Measurements from ENCODE around the gene DDX42. TPM values are rescaled to one million over a fixed set of nuclear protein-coding genes. Genes with fewer than 3 reads are reported as not detected.

The DDX42 gene
- total RNA-seq, 1 experiment from 2014 or later = 184 TPM

GRCh38 chr17:63832014-63832413 lies 58.0 kb downstream of the DDX42 start:
- Histone ChIP-seq H4K5ac (ENCODE audit: insufficient read length, low read depth, low read length) (no peak overlapping the region), H3K4me2 (ENCODE audit: insufficient read depth, insufficient read length, low read length) (no peak overlapping the region), H3K4me1 (ENCODE audit: insufficient read depth, low read length) (no peaks in the 10 kb centered on the region), H2BK20ac (ENCODE audit: low read depth, low read length, poor library complexity, severe bottlenecking) (no peak overlapping the region), H3K56ac (ENCODE audit: insufficient read length, low read depth, low read length) (no peak overlapping the region), H2BK5ac (ENCODE audit: insufficient read length, low read length) (no peak overlapping the region), H4K20me1 (ENCODE audit: control insufficient read depth, insufficient read depth, insufficient read length) (peaks cover 2% of the 10 kb centered on the region), H2BK15ac (ENCODE audit: low read depth, low read length) (no peak overlapping the region), H3K27ac (ENCODE audit: insufficient read length, low read depth, low read length) (no peak overlapping the region), H2AK5ac (ENCODE audit: insufficient read length, low read length) (no peak overlapping the region), H2BK120ac (ENCODE audit: low read depth, low read length, poor library complexity, severe bottlenecking) (no peak overlapping the region), H3K23me2 (ENCODE audit: insufficient read length, low read depth, low read length, poor library complexity, severe bottlenecking) (peaks cover 6% of the 10 kb centered on the region), H4K91ac (ENCODE audit: insufficient read length, low read depth, low read length) (no peak overlapping the region), H3K4ac (ENCODE audit: low read depth, low read length) (no peak overlapping the region), H3K9ac (ENCODE audit: extremely low read depth, insufficient read length, low read length) (no peak overlapping the region), H3K18ac (ENCODE audit: insufficient read length, low read depth, low read length) (no peak overlapping the region), H3K79me1 (ENCODE audit: insufficient read depth, low read depth, low read length, poor library complexity, severe bottlenecking) (peaks cover 3% of the 10 kb centered on the region), H3T11ph (ENCODE audit: low read length) (no peak overlapping the region), H3K79me2 (ENCODE audit: insufficient read depth, low read length) (peaks cover 6% of the 10 kb centered on the region; the same call in 1 of the 2 replicates), H2AFZ (ENCODE audit: low read length) (no peak overlapping the region), H3K23ac (ENCODE audit: insufficient read length, low read depth, low read length) (no peak overlapping the region), H2BK12ac (ENCODE audit: insufficient read length, low read depth, low read length) (no peak overlapping the region), H3K14ac (ENCODE audit: insufficient read depth, low read length) (no peak overlapping the region), H4K8ac (replicated peaks; ENCODE audit: insufficient read length, low read depth, low read length) (no peak overlapping the region), H3K27me3 (ENCODE audit: insufficient read depth, low read length) (no peaks in the 10 kb centered on the region), H3K9me3 (ENCODE audit: control insufficient read depth, low read depth, low read length) (no peaks in the 10 kb centered on the region)
- TF ChIP-seq CTCF (conservative IDR thresholded peaks at IDR 0.05) = no peak
- peak overlapping the region; percentile 82 to 87 (median 85); a peak in 4 of 7 replicates for H3K27ac Mint-ChIP-seq
- WGBS (ENCODE audit: extremely low coverage, insufficient read length, low lambda C conversion rate) = no CpG with 5 or more reads among the region's 5 CpGs
- peaks cover 61 to 93% (median 83%) of the 10 kb centered on the region in 3 experiments for H3K36me3 Mint-ChIP-seq (ENCODE audit: insufficient read depth in 1 of 3, low read depth in 3 of 3)
- no peaks in the 10 kb centered on the region for H3K27me3 Mint-ChIP-seq (ENCODE audit: low read depth)
- no peaks in the 10 kb centered on the region; a peak in 1 of 5 replicates for H3K9me3 Mint-ChIP-seq
- H3K4me3 Mint-ChIP-seq = no peak overlapping the region
- no peak for DNase-seq
- peaks cover 9 to 14% of the 10 kb centered on the region in 2 experiments for H3K4me1 Mint-ChIP-seq
